Trophoblast cell (in vitro differentiated cells and primary cell): ENCODE measurements around the gene FURIN.

ENCODE experiments used
- DNase-seq, 2 donors: peaks; one replicate each; pipeline ENCODE4 v3.0.0-alpha.2; 2016
- H2AFZ ChIP-seq: 2 replicates; pipeline ENCODE4 v1.6.1; 2013; ENCODE audit warnings: low read length, moderate library complexity, mild to moderate bottlenecking; ENCODE audit not compliant: insufficient read depth, poor library complexity
- H2AK5ac ChIP-seq: 2 replicates; pipeline ENCODE4 v1.6.1; 2013; ENCODE audit warnings: mild to moderate bottlenecking, low read length
- H2BK120ac ChIP-seq: 2 replicates; pipeline ENCODE4 v1.6.1; 2013; ENCODE audit warnings: low read length, mild to moderate bottlenecking, moderate library complexity; ENCODE audit not compliant: insufficient read depth, poor library complexity
- H2BK12ac ChIP-seq: 2 replicates; pipeline ENCODE4 v1.6.1; 2013; ENCODE audit warnings: mild to moderate bottlenecking, low read length, moderate library complexity
- H2BK5ac ChIP-seq: 2 replicates; pipeline ENCODE4 v1.6.1; 2013; ENCODE audit warnings: low read length, low read depth, moderate library complexity, mild to moderate bottlenecking; ENCODE audit not compliant: poor library complexity
- H3K14ac ChIP-seq: 2 replicates; pipeline ENCODE4 v1.6.1; 2013; ENCODE audit warnings: mild to moderate bottlenecking, low read length
- H3K18ac ChIP-seq: 2 replicates; pipeline ENCODE4 v1.6.1; 2013; ENCODE audit warnings: mild to moderate bottlenecking, low read length
- H3K23ac ChIP-seq: 2 replicates; pipeline ENCODE4 v1.6.1; 2013; ENCODE audit warnings: low read length
- H3K27ac ChIP-seq: 2 replicates; pipeline ENCODE4 v1.5.1; 2013; ENCODE audit warnings: low read depth, mild to moderate bottlenecking, inconsistent platforms, low read length, moderate library complexity
- H3K27me3 ChIP-seq: 2 replicates; pipeline ENCODE4 v1.6.1; 2013; ENCODE audit warnings: inconsistent platforms, mild to moderate bottlenecking, low read length, moderate library complexity; ENCODE audit not compliant: insufficient read depth
- H3K36me3 ChIP-seq, 2 experiments: 1 replicate in 1 of 2; 2 replicates in 1 of 2; pipeline ENCODE4 v1.6.1; 2013; ENCODE audit warnings: low read length in 2 of 2, mild to moderate bottlenecking in 2 of 2, moderate library complexity in 1 of 2; ENCODE audit not compliant: insufficient read depth in 2 of 2, control insufficient read depth in 1 of 2
- H3K4ac ChIP-seq: 2 replicates; pipeline ENCODE4 v1.6.1; 2013; ENCODE audit warnings: low read depth, mild to moderate bottlenecking, low read length, moderate library complexity
- H3K4me1 ChIP-seq, 2 experiments: 1 replicate in 1 of 2; 2 replicates in 1 of 2; pipeline ENCODE4 v1.6.1; 2013; ENCODE audit warnings: low read length in 2 of 2, mild to moderate bottlenecking in 2 of 2, moderate library complexity in 1 of 2; ENCODE audit not compliant: insufficient read depth in 2 of 2, control insufficient read depth in 1 of 2
- H3K4me2 ChIP-seq: 2 replicates; pipeline ENCODE4 v1.6.1; 2013; ENCODE audit warnings: inconsistent platforms, mild to moderate bottlenecking, low read length, moderate library complexity
- H3K4me3 ChIP-seq: 2 replicates; pipeline ENCODE4 v1.5.1; 2013; ENCODE audit warnings: mild to moderate bottlenecking, low read depth, low read length, inconsistent platforms
- H3K79me1 ChIP-seq: one replicate; pipeline ENCODE4 v1.6.1; 2013; ENCODE audit warnings: low read length
- H3K79me2 ChIP-seq: 2 replicates; pipeline ENCODE4 v1.6.1; 2013; ENCODE audit warnings: low read length, mild to moderate bottlenecking; ENCODE audit not compliant: control insufficient read depth, insufficient read depth, poor library complexity
- H3K9ac ChIP-seq: 2 replicates; pipeline ENCODE4 v1.6.1; 2013; ENCODE audit warnings: mild to moderate bottlenecking, low read length
- H3K9me3 ChIP-seq: 2 replicates; pipeline ENCODE4 v1.6.1; 2013; ENCODE audit warnings: low read depth, mild to moderate bottlenecking, control low read depth, inconsistent platforms, low read length; ENCODE audit not compliant: insufficient read depth
- H4K12ac ChIP-seq: 2 replicates; pipeline ENCODE4 v1.6.1; 2013; ENCODE audit warnings: low read depth, mild to moderate bottlenecking, low read length, moderate library complexity
- H4K8ac ChIP-seq: 2 replicates; pipeline ENCODE4 v1.6.1; 2013; ENCODE audit warnings: low read depth, mild to moderate bottlenecking, low read length, moderate library complexity
- H4K91ac ChIP-seq: one replicate; pipeline ENCODE4 v1.6.1; 2013; ENCODE audit warnings: low read depth, mild to moderate bottlenecking, low read length, moderate library complexity
- WGBS: extraction: QIAGEN DNeasy Blood & Tissue Kit; methylation state at CpG from one replicate; pipeline ENCODE4 v1.1.7; 2013; ENCODE audit warnings: missing lambda C conversion rate; ENCODE audit not compliant: insufficient read length, insufficient coverage; ENCODE audit errors: extremely low coverage; 5-methylcytosine and 5-hydroxymethylcytosine counted together

Gene FURIN

GRCh38 chr15:90862964-90863778 is 5.2 kb upstream of the FURIN start:
- Histone ChIP-seq H2AK5ac (peak overlapping the region; percentile 78), H3K4me3 (no peak overlapping the region)

GRCh38 chr15:90863987-90864386 is 4.4 kb upstream of the FURIN start:
- H3K36me3 ChIP-seq = no peaks in the 10 kb centered on the region
- H3K14ac ChIP-seq = no peak overlapping the region
- H3K4ac ChIP-seq = no peak overlapping the region
- H3K9me3 ChIP-seq = peaks cover 2% of the 10 kb centered on the region
- H2BK12ac ChIP-seq = no peak overlapping the region
- no peak overlapping the region for H2AFZ ChIP-seq
- no peak overlapping the region for H4K91ac ChIP-seq
- H3K79me1 ChIP-seq = peaks cover 16% of the 10 kb centered on the region
- H3K4me2 ChIP-seq = no peak overlapping the region
- no peak overlapping the region for H2BK120ac ChIP-seq
- H3K27me3 ChIP-seq = no peaks in the 10 kb centered on the region
- H3K4me1 ChIP-seq = peaks cover 22 to 26% of the 10 kb centered on the region in 2 experiments
- H3K9ac ChIP-seq = no peak overlapping the region
- H3K23ac ChIP-seq = no peak overlapping the region
- no peak overlapping the region for H3K18ac ChIP-seq
- H3K4me3 ChIP-seq = no peak overlapping the region
- no peak overlapping the region for H4K8ac ChIP-seq
- H3K27ac ChIP-seq = no peak overlapping the region
- no peak overlapping the region for H2AK5ac ChIP-seq
- no peak for DNase-seq
- no peak overlapping the region for H4K12ac ChIP-seq
- no CpG with 5 or more reads among the region's 4 CpGs for WGBS
- H3K79me2 ChIP-seq = no peaks in the 10 kb centered on the region
- H2BK5ac ChIP-seq = no peak overlapping the region

More at GRCh38 chr15:90862964-90863778, 5.2 kb upstream of the FURIN start:
- no peaks in the 10 kb centered on the region for H3K36me3 ChIP-seq
- no peak for DNase-seq
- peaks cover 15 to 19% of the 10 kb centered on the region in 2 experiments for H3K4me1 ChIP-seq
- no peak overlapping the region for H2BK120ac ChIP-seq
- no peak overlapping the region for H4K91ac ChIP-seq
- H3K9ac ChIP-seq = no peak overlapping the region
- no peak overlapping the region for H3K18ac ChIP-seq
- no peak overlapping the region for H2AFZ ChIP-seq
- no peak overlapping the region for H2BK5ac ChIP-seq
- peaks cover 11% of the 10 kb centered on the region for H3K79me1 ChIP-seq
- peaks cover 2% of the 10 kb centered on the region for H3K9me3 ChIP-seq
- H4K8ac ChIP-seq = no peak overlapping the region
- H3K27ac ChIP-seq = no peak overlapping the region
- H3K4ac ChIP-seq = no peak overlapping the region
- no peak overlapping the region for H4K12ac ChIP-seq
- no peak overlapping the region for H3K23ac ChIP-seq
- no peak overlapping the region for H3K14ac ChIP-seq
- H3K4me2 ChIP-seq = no peak overlapping the region
- no peaks in the 10 kb centered on the region for H3K79me2 ChIP-seq
- no CpG with 5 or more reads among the region's 5 CpGs for WGBS
- no peaks in the 10 kb centered on the region for H3K27me3 ChIP-seq
- peak overlapping the region; percentile 51 for H2BK12ac ChIP-seq

GRCh38 chr15:90864507-90864906 is 3.9 kb upstream of the FURIN start:
- Histone ChIP-seq H4K12ac (no peak overlapping the region), H3K27ac (no peak overlapping the region), H3K4me1 (peaks cover 22 to 24% of the 10 kb centered on the region in 2 experiments), H3K9me3 (peaks cover 2% of the 10 kb centered on the region), H3K36me3 (no peaks in the 10 kb centered on the region), H3K4me3 (no peak overlapping the region), H3K4me2 (no peak overlapping the region), H4K91ac (no peak overlapping the region), H3K27me3 (no peaks in the 10 kb centered on the region), H2AFZ (no peak overlapping the region), H3K79me2 (no peaks in the 10 kb centered on the region), H3K79me1 (peaks cover 21% of the 10 kb centered on the region), H3K18ac (no peak overlapping the region), H3K23ac (no peak overlapping the region), H4K8ac (no peak overlapping the region), H3K4ac (peak overlapping the region; percentile 23), H2BK5ac (no peak overlapping the region), H3K14ac (no peak overlapping the region), H3K9ac (no peak overlapping the region), H2BK12ac (no peak overlapping the region), H2BK120ac (no peak overlapping the region), H2AK5ac (no peak overlapping the region)
- DNase-seq = peak in 1 of 2 donors; percentile 36
- WGBS = no CpG with 5 or more reads among the region's 10 CpGs

GRCh38 chr15:90865702-90866101 is 2.7 kb upstream of the FURIN start:
- Histone ChIP-seq H3K4me2 (no peak overlapping the region), H3K79me2 (peaks cover 3% of the 10 kb centered on the region), H3K27ac (no peak overlapping the region), H3K9me3 (peaks cover 2% of the 10 kb centered on the region), H3K79me1 (peaks cover 24% of the 10 kb centered on the region), H3K4ac (no peak overlapping the region), H3K18ac (no peak overlapping the region), H3K9ac (no peak overlapping the region), H3K23ac (no peak overlapping the region), H4K8ac (no peak overlapping the region), H3K4me3 (no peak overlapping the region), H4K12ac (no peak overlapping the region), H4K91ac (no peak overlapping the region), H2AK5ac (peak overlapping the region; percentile 40), H2BK120ac (no peak overlapping the region), H3K4me1 (peaks cover 23 to 25% of the 10 kb centered on the region in 2 experiments), H3K14ac (no peak overlapping the region), H2AFZ (no peak overlapping the region), H3K36me3 (no peaks in the 10 kb centered on the region), H2BK5ac (no peak overlapping the region), H3K27me3 (no peaks in the 10 kb centered on the region), H2BK12ac (no peak overlapping the region)
- no peak for DNase-seq
- no CpG with 5 or more reads among the region's 4 CpGs for WGBS
